Midbrain (tissue), 1 donor: ENCODE results near the gene CLIP4.
A peak's percentile ranks its signal among the peaks of the same experiment; 100 is the strongest.

Experiments
- DNase-seq: peaks from one replicate; lab custom pipeline; 2025; lab: John Stamatoyannopoulos, UW

The CLIP4 gene

DNA sequence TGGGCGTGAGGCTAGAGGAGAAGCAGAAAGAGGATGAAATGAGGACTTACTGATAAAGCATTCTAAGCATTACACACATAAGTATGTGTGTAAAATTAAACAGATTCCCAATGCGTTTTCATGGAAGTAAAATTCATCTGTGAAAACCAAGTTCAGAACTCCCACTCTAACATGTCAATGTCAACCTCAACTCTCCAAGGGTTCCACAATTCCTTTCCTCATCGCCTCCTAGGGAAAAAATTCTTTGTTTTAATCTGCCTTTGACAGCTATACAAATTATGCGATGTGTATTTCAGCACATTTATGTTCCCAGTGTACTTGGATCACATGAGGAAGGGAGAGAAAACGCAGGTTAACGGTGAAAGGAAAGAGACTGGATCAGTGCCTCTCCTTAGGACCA, 76.6 kb downstream of the CLIP4 start:
- no peak for DNase-seq

DNA sequence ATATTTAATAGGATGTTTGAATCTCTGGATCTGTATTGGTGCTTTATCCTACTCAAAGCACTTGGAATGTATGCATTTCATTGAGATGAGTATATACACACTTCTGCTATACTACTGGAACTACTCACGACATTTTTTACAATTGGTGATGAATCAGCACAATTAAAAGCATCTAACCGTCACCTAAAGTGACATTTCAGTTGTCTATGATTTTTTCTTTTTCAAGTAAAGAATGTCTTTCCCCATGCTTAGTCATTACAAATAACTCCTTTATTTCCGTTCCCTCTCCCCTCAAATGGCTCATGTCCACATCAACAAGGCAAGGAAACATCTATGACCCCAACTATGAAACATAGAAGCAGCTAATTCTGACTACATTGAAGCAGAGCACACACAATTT, 77.3 kb downstream of the CLIP4 start:
- no peak for DNase-seq

DNA sequence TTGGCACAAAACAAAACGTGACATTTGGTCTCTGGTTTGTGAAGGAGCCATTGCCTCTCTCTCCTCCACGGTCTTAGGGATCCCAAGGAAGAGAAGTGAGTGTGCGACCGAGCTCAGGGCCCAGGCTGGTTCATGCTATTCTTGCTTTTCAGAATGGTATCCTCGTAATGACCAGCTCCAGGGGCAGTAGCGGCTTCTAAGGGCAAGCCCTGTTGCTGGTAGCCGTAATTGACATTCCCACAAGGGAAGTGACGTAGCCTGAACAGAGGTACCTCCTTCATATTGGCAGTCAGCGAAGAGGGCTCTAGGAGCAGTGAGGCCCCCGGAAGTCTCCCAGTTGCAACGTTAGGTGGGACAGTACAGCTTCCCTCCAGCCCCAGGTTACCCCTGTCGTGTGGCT, 77.9 kb downstream of the CLIP4 start:
- DNase-seq = no peak

DNA sequence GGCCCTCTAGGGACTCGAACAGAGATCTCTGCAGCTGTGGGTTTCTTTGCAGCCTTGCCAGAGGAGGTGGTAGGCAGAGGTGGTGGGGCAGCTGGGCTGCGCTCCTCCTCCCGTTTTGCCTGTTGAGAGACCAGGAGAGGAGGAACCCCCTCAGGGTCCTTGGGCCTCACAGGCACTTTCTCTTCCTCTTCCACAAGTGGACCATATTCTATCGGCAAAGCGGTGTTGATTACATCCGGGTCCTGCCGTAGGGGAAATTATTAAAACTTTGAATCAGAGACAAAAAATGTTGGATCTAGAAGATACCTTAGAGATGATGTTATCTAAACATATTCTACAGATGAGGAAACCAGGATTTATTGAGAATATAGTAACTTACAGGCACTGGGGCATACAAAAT, 78.5 kb downstream of the CLIP4 start:
- no peak for DNase-seq

DNA sequence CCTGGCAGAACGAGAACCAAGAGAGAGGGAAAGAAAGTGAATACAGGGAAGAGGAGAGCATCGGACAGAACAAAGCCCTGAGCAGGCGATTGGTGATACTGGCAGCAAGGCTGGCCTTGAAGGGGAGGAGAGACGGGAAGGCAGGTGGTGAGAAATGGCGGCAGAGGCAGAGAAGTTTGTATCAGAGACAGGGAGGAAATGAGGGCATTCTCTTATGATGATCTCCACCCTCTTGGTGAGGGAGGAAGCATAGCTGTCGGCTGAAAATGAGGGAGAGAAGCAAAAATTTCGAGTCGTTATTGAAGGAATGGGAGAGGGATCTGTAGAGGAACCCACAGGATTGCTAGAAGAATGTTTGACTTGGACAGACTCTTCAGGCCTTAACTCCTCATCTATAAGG, 80.6 kb downstream of the CLIP4 start:
- no peak for DNase-seq

DNA sequence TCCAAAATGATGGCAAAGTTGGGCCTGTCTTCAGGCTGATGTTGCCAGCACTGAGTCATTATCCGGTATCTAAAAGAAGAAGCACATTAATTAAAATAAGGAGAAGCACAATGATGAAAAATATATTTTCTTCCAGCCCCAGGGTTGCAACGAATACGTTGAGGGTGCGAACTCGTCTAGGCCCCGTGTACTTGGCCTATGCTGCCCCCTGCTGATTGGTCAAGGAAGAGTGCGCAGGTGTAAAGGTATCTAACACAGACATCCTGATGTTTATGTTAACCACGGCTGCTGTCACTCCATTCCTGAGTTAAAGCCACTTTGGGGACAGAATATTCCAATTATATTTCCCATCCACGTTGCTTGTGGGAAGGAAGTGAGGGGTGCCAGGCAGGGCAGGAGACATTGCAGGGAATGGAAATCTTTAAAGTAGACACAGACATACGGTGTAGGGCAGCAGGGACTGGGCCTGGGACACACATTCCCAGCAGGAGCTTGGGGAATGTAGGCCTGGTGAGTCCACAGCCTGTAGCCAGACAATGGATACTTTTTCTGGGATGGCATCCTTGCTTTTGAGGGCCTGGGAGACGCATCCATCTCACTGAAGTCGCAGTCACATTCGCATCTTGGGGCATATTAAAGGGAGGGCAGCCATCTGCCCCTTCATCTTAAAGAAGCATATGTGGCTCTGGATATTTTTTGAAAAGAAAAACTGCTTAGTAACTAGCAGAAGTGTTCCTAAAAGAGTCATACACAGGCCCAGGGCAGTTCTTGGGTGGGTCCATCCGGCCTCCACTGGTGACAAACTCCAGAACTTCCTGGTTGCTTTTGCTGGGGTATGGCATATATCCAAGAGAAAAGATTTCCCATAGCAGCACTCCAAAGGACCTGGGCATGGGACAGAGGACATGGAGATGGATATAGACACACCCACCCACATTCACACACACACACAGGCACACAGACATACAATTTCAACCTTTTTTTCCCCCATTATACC, 81.9 kb downstream of the CLIP4 start:
- peak; percentile 61 for DNase-seq

DNA sequence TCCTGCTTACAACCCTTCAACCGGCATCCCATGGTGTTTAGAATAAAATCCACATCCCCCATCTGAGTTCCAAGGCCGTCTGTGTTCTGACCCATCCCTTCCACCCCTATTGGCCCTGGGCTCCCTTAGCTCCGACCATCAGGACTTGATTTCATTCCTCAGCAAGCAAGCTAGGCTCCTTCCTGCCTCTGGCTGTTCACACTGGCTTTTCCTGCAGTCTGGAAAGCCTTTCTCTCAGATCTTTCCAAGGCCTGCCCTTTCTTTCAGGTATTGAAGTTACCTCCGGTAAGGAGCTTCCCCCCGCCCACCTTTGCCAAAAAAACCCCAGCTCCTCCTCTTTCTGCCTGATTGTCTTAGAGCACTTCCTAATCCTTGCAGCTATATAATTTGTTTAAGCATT, 86.8 kb downstream of the CLIP4 start:
- DNase-seq = no peak

DNA sequence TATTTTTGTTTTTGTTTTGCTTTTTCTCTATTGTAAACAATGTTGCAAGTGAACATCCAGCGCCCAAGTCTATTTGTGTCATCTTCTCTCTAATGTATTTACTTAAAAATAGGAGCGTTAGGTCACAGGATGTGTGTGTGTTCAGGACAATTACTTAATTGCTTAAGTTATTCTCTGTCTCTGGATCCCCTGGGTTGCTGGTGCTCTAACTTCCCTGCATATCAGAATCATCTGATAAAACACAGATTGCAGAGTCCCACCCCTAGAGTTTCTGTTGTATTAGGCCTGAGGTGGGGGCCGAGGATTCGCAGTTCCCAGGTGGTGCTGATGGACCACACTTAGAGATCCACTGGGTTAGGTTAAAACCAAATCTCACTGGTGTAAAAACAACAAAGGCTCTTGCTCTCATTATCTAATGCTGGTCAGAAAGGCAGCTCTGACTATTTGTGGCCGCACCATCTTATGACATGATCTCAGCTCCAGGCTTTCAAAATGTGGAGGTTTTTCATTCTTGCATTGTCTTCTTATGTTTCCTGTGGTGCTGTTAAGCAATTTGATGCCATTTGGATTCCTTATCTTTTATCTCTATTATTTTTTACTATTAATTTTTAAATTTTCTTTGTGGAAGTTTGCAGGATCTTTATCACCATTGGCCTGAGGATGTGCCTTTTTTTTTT, 87.7 kb downstream of the CLIP4 start:
- no peak for DNase-seq

DNA sequence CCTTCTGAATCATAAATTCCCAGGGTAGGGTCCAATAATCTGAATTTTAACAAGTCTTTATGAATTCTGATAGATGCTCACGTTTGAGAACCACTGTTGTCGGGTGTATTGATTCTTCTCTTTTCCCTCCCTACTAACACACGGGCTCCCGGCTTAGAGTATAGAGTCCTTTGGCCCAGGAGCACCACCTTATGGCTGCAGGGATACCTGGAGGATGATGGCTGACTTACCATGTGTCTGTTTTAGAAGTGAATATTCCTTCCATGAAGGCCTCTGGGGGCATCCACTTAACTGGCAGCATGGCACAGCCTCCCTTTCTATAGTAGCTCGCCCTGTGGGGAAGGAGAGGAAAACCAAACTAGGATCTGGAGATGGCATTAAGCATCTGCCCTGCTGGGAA, 91.7 kb downstream of the CLIP4 start:
- no peak for DNase-seq

DNA sequence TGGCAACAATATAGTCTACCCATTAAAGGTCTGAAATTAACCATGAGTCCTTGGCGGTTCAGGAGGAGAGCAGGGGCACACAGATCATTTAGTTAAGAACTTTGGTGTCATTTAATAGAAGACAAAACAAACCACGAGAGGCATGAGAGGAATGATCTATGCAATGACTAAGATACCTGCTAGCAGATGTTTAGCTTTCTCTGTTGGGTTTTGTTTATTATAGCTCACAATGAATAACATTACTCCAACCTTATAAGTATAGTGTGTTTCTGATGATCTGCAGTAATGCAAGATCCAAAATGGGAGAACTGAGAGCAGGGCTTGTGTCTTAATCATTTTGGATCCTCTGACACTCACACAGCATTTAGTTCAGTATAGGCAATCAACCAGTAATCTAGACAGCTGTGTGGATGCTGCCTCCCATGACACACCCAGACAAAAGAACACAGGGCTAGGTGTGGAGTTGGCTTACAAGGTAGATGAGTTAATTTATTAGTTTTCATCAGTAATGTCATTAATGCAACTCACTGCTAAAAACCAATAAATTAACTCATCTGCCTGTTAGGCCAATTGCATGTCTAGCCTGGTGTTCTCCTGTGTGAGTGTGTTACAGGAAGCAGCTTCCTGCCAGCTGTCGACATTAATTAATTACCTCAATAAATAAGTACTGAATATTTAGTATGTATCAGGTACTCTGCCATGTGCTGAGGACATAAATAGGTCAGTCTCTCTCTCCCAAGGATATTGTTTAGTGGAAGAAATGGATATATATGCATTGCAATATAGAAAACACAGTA, 92.3 kb downstream of the CLIP4 start:
- no peak for DNase-seq

DNA sequence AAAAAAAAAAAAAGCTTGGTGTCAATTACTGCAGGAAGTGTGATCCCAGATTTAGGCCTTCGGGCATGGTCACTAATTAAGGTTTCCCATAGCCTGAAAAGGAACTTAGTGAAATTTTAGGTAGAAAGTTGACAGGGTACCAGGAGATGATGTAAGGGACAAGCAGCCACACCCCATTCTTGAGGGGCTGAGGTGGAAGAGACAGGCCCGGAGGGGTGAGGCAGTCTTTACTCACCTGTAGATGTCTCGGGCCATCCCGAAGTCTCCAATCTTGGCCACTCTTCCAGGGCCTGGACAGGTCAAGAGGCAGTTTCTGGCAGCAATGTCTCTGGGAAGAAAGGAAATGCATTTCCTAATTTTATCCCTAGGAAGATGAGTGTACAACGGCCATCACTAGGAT, 94.3 kb downstream of the CLIP4 start:
- DNase-seq = no peak

DNA sequence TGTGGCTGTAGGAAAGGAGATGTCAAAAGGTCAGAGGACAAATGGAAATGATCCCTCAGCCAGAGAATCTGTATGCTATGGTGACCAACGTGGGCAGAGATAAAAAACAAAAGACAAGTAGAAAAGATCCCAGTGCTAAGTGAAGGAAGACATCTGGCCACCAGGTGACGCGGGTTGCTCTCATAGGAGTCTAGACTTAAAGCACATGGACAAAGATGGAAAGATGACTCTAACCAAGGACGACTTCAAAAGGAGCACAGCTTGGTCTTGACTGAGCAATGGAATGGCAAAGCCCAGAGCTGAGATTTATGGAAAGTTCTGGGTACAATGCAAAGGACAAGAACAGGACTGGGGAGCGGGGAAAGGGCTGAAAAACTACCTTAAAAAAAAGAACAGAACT, 96.8 kb downstream of the CLIP4 start:
- DNase-seq = no peak

DNA sequence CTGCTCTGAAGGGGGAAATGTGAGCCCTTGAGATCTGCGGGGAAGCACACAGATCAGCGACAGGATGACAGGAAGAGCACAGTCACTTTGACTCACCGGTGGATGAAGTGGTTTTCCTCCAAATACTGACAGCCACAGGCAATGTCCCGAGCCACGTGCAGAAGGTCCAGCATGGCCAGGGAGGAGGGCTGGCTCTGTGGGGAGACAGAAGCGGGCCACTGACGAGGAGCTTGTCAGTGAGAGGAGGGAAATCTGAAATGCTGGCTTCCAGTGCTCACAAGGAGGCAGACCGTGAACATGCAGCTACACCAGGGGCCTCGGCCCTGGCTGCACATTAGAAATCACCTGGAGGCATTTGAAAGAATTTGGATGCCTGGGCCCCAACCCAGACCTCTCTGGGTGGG, 98.7 kb downstream of the CLIP4 start:
- DNase-seq = no peak

DNA sequence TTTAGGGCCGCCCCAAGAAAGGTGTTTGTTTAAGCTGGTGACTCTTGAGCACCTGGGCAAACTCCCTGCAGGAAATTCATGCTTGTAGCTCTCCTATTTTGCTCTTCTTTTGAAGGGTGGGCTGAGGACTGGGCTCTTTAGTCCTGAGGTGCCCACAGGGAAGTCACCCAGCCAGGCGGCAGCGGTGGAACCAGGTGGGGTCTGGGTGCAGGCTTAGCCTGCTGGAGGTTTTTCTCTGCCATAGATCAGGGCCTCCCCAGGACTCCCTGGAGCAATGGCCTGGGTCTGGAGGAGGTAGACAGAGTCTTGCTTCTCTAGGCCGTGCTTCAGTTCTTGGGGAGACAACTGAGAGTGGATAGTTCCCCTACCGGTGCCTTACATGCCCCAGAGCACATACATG, 99.9 kb downstream of the CLIP4 start:
- no peak for DNase-seq

DNA sequence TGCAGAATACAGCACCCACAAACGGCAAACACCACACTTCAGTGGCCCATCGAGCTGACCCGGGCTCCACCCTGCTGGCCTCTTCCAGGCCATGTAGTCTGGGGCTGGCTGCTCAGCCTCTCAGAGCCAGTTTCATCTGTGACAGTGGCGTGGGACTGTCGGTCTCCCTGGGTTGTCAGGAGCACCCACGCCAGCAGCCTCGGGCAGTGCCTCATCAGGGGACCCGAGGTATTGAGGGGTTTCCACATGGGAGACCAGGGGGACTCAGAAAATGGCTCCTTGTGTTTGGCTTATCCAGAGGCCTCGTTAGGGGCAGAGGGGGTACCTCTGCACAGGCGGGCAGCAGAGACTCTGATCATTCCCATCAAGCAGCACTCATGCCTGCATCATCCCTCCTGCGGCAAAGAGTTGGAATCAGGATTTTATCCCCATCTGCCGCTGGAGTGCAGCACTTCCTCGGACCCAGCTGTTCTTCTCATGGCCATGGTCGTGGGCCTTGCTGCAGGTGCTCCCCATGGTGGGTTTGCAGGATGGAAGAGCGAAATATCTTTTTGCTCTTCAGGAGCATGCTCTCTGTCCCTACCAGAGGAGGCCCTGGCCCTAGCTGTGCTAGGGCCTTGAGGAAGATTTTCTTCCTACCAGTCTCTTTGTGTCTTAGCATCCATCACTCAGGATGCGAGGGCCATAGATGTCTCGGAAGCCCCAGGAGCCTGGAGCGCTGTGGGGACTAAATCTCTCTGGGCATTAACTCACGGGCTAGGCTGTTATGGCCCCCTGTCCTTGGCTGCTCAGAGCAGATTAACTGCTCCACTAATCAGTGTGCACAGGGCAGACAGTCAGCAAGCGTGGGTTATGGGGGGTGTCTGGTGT, 100.8 kb downstream of the CLIP4 start:
- DNase-seq = no peak

DNA sequence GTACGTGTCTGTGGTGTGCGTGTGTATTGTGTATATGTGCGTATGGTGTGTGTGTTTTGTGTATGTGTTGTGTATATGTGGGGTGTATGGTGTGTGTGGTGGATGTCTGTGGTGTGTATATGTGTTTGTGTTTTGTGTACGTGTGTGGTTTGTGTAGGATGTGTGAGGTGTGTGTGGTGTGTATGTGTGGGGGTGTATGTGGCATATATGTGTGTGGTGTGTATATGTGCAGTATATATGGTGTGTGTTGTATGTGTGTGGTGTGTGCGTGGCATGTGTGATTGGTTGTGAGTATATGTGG, 101.3 kb downstream of the CLIP4 start:
- no peak for DNase-seq

DNA sequence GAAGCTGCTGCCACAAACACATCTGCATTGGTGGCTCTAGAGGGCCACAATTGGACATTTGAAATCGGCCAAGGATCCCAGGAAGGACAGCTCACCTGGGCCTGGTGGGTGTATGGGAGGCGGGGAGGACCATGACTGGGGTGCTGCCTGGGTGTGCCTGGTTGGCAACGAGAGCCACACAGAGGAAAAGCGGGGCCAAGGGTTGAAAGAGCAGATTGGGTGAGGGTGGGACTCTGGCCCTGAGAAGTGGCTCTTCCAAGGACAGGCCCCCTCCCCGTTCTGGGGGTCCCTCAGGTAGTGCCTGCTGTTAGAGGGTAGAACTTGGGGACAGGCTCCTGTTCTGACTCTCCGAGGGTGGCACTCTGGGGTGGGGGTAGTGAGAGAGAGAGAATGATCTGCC, 102.9 kb downstream of the CLIP4 start:
- no peak for DNase-seq

DNA sequence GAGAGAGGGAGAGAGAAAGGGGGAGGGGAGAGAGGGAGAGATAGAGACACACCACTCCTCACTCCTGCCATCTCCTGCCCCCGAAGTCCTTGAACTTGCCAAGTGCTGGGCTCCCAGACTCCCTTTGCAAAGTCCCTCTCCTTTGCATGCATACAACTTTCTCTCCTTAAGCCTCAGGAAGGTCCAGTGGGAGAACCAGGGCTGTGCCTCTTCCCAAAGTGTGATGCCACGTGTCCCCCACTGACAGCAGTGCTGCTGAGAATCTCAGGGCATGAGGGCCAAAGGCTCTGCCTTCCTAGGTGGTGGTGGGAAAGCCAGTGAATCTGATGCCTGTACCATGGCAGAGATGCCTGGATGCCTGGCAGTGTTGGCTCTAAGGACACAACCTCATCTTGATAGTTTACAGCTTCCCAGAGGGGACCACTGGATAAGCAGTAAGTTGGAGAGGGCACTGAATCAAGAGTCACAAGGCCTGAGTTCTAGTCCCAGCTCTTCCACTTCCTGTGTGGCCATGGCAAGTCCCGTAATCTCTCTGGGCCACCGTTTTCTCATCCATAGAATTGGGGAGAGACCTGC, 103.4 kb downstream of the CLIP4 start:
- DNase-seq = no peak

DNA sequence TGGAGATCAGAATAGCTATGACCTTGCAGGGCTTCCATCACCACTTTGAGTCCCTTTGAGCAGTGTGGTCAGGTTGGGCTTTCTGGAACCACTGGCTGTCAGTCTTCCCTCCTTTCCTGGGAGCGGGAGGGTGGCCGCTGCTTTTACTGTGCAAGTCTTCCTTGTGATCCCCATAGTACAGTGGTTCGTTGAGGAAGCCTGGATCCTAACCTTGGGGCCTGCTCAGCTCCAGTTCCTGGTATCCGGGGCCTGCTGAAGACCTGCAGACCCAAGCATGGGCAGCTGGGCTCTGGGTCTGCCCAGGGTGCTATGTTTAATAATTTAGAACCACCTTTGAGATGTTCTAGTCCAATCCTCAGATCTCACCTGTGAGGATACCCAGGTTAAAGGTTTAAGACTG, 104.2 kb downstream of the CLIP4 start:
- no peak for DNase-seq

DNA sequence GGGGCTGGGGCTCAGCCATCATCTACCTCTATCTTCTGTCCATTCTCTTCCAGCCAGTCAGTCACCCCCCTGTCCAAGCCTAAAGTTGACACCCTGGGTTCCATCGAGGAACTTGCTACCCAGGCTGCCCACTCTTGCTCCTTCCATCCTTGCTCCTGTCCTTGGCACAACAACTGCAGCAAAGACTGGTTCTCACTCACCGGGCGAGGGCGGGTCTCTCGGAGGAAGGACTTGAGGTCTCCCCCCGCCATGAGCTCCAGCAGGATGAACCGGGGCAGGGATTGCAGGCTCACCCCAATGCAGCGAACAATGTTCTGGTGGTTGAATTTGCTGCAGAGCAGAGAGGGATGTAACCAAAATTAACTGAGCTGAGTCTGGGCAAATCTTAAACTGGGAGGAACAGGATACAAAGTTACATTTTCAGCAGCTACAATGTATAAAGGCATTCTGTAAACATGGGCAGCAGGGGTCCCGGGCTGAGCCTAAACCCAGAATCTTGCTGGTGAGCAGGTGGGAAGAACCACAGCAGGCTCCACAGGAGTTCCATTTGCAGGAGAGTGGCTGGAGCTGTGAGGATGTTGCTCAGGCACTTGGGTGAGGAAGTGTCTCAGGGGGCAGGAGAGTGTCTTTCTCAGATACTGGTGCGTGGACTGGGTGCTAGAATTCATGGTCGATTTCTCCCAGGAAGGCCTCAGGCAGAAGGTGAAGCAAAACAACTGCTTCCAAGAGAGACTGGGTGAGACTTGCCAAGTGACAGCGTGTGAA, 105.5 kb downstream of the CLIP4 start:
- no peak for DNase-seq
